ENCODE results near the gene PMM2.
"Not testable (repeated sequence)": the region's sequence is repeated elsewhere in the genome, so short reads cannot be mapped to it uniquely, and the experiment has no call there.

Gene PMM2

GRCh38 chr16:8868416-8869211 is 71.0 kb downstream of the PMM2 start, which contains the start of gene CARHSP1:
Gene CARHSP1, minus strand, starts transcription at chr16:8869006. Its CDS starts 9,678 bp downstream, at chr16:8859328.
- peak; percentile 86 for DNase-seq

- no peak for DNase-seq
Observed at GRCh38 chr16:8869212-8869987, 71.8 kb downstream of the PMM2 start.

GRCh38 chr16:8869988-8870241 is 72.3 kb downstream of the PMM2 start:
- not testable (repeated sequence) for DNase-seq

GRCh38 chr16:8872071-8872470 is 74.4 kb downstream of the PMM2 start:
- DNase-seq: no peak

GRCh38 chr16:8872967-8873865 is 75.6 kb downstream of the PMM2 start:
- no peak for DNase-seq

GRCh38 chr16:8873866-8874195 is 76.2 kb downstream of the PMM2 start:
- not testable (repeated sequence) for DNase-seq

GRCh38 chr16:8874388-8874787 is 76.7 kb downstream of the PMM2 start:
- no peak for DNase-seq

GRCh38 chr16:8875317-8875716 is 77.7 kb downstream of the PMM2 start:
- DNase-seq: not testable (repeated sequence)

GRCh38 chr16:8877894-8878522 is 80.4 kb downstream of the PMM2 start:
- DNase-seq: no peak

- no peak for DNase-seq
Observed at GRCh38 chr16:8878523-8878911, 80.9 kb downstream of the PMM2 start.

GRCh38 chr16:8880839-8881510 is 83.3 kb downstream of the PMM2 start:
- DNase-seq: no peak

- no peak for DNase-seq
Observed at GRCh38 chr16:8882041-8882617, 84.5 kb downstream of the PMM2 start, which contains the start of gene LITAFD. Gene LITAFD, plus strand, starts transcription at chr16:8882351. Its CDS starts 2,005 bp downstream, at chr16:8884356.

GRCh38 chr16:8882725-8883377 is 85.2 kb downstream of the PMM2 start:
- DNase-seq: no peak

- DNase-seq: no peak
Observed at GRCh38 chr16:8885674-8886592, 88.3 kb downstream of the PMM2 start.

GRCh38 chr16:8886593-8887430 is 89.2 kb downstream of the PMM2 start:
- no peak for DNase-seq

- DNase-seq: no peak
Observed at GRCh38 chr16:8887431-8887765, 89.8 kb downstream of the PMM2 start.

- no peak for DNase-seq
Observed at GRCh38 chr16:8887952-8888560, 90.4 kb downstream of the PMM2 start.

- DNase-seq: no peak
Observed at GRCh38 chr16:8888951-8889892, 91.6 kb downstream of the PMM2 start.
